ENCODE measurements around the gene LMBRD2.
A peak's percentile ranks its signal among the peaks of the same experiment; 100 is the strongest.
"Not testable (repeated sequence)": the region's sequence is repeated elsewhere in the genome, so short reads cannot be mapped to it uniquely, and the experiment has no call there.

The LMBRD2 gene

DNA sequence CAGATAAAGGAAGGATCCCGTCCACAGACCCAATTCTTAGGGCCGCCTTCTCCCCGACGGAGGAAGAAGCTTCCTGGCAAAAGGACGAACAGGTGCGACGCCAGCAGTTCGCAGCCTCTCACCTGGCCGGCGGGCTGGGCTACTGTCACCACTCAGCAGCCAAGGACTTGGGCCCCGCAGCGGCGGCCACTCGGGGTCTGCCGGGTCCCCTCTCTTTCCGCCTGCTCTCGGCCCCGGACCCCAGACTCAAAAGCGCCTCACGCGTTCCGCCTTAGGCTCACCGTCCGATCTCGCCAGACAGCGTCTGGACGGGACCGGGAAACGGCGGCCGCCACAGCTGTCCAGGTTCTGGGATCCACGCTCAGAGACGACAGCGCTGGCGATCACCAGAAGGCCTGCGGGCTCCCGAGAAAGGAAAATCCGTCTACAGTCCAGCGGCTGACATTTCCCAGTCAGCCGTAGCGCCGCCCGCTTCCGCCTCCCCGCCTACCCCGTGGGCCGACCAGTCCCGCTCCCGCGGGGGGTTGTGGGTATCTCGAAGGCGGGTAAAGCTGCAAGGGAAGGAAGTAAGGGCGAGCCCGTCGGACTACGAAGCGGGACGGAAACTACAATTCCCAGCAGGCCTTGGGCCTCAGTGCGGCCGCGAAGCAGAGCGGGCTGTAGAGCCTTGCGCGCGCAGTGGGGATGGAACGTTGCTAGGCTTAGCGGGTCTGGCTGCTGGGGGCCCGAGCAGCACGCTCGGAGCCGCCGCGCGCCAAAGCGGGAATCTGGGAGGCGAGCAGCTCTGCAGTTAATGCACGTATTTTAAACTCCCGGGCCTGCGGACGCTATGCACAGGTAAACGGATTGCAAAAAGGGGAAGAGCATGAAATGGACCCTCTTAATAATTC lies at the start of gene LMBRD2, which contains the start of gene SKP2:
LMBRD2 (minus strand) TSS at position 454 of the 890 bp plus-strand sequence. CDS start 8,538 bp downstream, outside the sequence.
SKP2 (plus strand) TSS at position 678 of the 890 bp plus-strand sequence; CDS start at position 830, 152 bp downstream.
- Histone ChIP-seq H3K4me3 (ENCODE audit: low read depth, low read length) (peak within 1 kb of the TSS; percentile 96), H3K27ac (ENCODE audit: low read depth, low read length) (no peak within 1 kb of the TSS), H3K79me2 (ENCODE audit: control insufficient read depth, insufficient read depth, low read length, unreplicated experiment) (peaks cover 58% of the 10 kb centered on the region), H3K36me3 (ENCODE audit: insufficient read depth, low read length) (peaks cover 12% of the 10 kb centered on the region; the same call in 1 of the 2 replicates), H3K4me1 (ENCODE audit: control insufficient read depth, insufficient read depth, low read length, unreplicated experiment) (peaks cover 43% of the 10 kb centered on the region), H2AFZ (ENCODE audit: low read length, unreplicated experiment) (peak within 1 kb of the TSS; percentile 99), H3K27me3 (ENCODE audit: insufficient read depth, low read length) (no peaks in the 10 kb centered on the region)

DNA sequence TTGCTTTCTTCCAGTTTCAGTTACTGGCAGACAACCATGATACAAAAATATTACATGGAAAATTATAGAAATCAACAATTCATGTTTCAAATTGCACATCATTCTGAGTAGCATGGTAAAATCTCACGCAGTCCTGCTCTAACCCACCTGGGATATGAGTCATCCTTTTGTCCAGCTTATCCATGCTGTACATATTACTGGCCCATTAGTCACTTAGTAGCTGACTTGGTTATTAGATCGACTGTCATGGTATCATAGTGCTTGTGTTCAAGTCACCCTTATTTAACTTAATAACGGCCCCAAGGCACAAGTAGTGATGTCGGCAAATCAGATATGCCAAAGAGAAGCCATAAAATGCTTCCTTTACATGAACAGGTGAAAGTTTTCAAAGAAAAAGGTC lies 48.8 kb upstream of the LMBRD2 start:
- Histone ChIP-seq H3K4me1 (ENCODE audit: control insufficient read depth, insufficient read depth, low read length, unreplicated experiment) (peaks cover 22% of the 10 kb centered on the region), H2AFZ (ENCODE audit: low read length, unreplicated experiment) (no peak overlapping the region), H3K27ac (ENCODE audit: low read depth, low read length) (no peak overlapping the region), H3K27me3 (ENCODE audit: insufficient read depth, low read length) (no peaks in the 10 kb centered on the region), H3K4me3 (ENCODE audit: low read depth, low read length) (no peak overlapping the region), H3K36me3 (ENCODE audit: insufficient read depth, low read length) (no peaks in the 10 kb centered on the region; the same call in 1 of the 2 replicates), H3K79me2 (ENCODE audit: control insufficient read depth, insufficient read depth, low read length, unreplicated experiment) (no peaks in the 10 kb centered on the region)

GRCh38 chr5:36199620-36200019 lies 47.9 kb upstream of the LMBRD2 start:
- H3K27ac ChIP-seq (ENCODE audit: low read depth, low read length) = no peak overlapping the region
- H2AFZ ChIP-seq (ENCODE audit: low read length, unreplicated experiment) = no peak overlapping the region
- no peak overlapping the region for H3K4me3 ChIP-seq (ENCODE audit: low read depth, low read length)
- peaks cover 6% of the 10 kb centered on the region for H3K36me3 ChIP-seq (ENCODE audit: insufficient read depth, low read length)
- H3K4me1 ChIP-seq (ENCODE audit: control insufficient read depth, insufficient read depth, low read length, unreplicated experiment) = peaks cover 22% of the 10 kb centered on the region
- no peaks in the 10 kb centered on the region for H3K27me3 ChIP-seq (ENCODE audit: insufficient read depth, low read length)
- H3K79me2 ChIP-seq (ENCODE audit: control insufficient read depth, insufficient read depth, low read length, unreplicated experiment) = no peaks in the 10 kb centered on the region

DNA sequence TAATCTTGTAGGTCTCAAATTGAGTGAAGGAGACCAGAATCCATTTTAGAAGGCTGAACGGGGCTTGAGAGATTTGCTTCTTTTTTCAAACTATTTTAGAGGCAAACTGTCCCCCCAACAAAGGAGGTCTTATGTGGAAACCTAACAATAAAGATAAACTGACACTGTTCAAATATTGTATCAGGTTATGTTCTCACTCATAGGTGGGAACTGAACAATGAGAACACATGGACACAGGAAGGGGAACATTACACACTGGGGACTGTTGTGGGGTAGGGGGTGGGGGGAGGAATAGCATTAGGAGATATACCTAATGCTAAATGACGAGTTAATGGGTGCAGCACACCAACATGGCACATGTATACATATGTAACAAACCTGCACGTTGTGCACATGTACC lies 47.1 kb upstream of the LMBRD2 start:
- not testable (repeated sequence) for H3K36me3 ChIP-seq (ENCODE audit: insufficient read depth, low read length); H3K27me3 ChIP-seq (ENCODE audit: insufficient read depth, low read length); H3K4me3 ChIP-seq (ENCODE audit: low read depth, low read length); H3K79me2 ChIP-seq (ENCODE audit: control insufficient read depth, insufficient read depth, low read length, unreplicated experiment); H2AFZ ChIP-seq (ENCODE audit: low read length, unreplicated experiment); H3K27ac ChIP-seq (ENCODE audit: low read depth, low read length)
- H3K4me1 ChIP-seq (ENCODE audit: control insufficient read depth, insufficient read depth, low read length, unreplicated experiment) = peaks cover 22% of the 10 kb centered on the region

GRCh38 chr5:36198281-36198680 lies 46.6 kb upstream of the LMBRD2 start:
- Histone ChIP-seq H2AFZ (ENCODE audit: low read length, unreplicated experiment) (no peak overlapping the region), H3K4me3 (ENCODE audit: low read depth, low read length) (no peak overlapping the region), H3K27me3 (ENCODE audit: insufficient read depth, low read length) (no peaks in the 10 kb centered on the region), H3K36me3 (ENCODE audit: insufficient read depth, low read length) (peaks cover 8% of the 10 kb centered on the region), H3K4me1 (ENCODE audit: control insufficient read depth, insufficient read depth, low read length, unreplicated experiment) (peaks cover 22% of the 10 kb centered on the region), H3K27ac (ENCODE audit: low read depth, low read length) (no peak overlapping the region), H3K79me2 (ENCODE audit: control insufficient read depth, insufficient read depth, low read length, unreplicated experiment) (no peaks in the 10 kb centered on the region)

GRCh38 chr5:36193746-36194145 lies 42.1 kb upstream of the LMBRD2 start:
- H3K27ac ChIP-seq (ENCODE audit: low read depth, low read length) = no peak overlapping the region
- no peak overlapping the region for H3K4me3 ChIP-seq (ENCODE audit: low read depth, low read length)
- no peaks in the 10 kb centered on the region for H3K79me2 ChIP-seq (ENCODE audit: control insufficient read depth, insufficient read depth, low read length, unreplicated experiment)
- H3K27me3 ChIP-seq (ENCODE audit: insufficient read depth, low read length) = no peaks in the 10 kb centered on the region
- H3K4me1 ChIP-seq (ENCODE audit: control insufficient read depth, insufficient read depth, low read length, unreplicated experiment) = no peaks in the 10 kb centered on the region
- peaks cover 30% of the 10 kb centered on the region for H3K36me3 ChIP-seq (ENCODE audit: insufficient read depth, low read length)
- no peak overlapping the region for H2AFZ ChIP-seq (ENCODE audit: low read length, unreplicated experiment)

- H3K36me3 ChIP-seq (ENCODE audit: insufficient read depth, low read length) = peaks cover 17% of the 10 kb centered on the region
- not testable (repeated sequence) for H3K4me3 ChIP-seq (ENCODE audit: low read depth, low read length); H3K79me2 ChIP-seq (ENCODE audit: control insufficient read depth, insufficient read depth, low read length, unreplicated experiment); H3K27me3 ChIP-seq (ENCODE audit: insufficient read depth, low read length); H3K4me1 ChIP-seq (ENCODE audit: control insufficient read depth, insufficient read depth, low read length, unreplicated experiment); H3K27ac ChIP-seq (ENCODE audit: low read depth, low read length); H2AFZ ChIP-seq (ENCODE audit: low read length, unreplicated experiment)
These were observed 32.7 kb upstream of the LMBRD2 start for GRCh38 chr5:36184408-36184807.

DNA sequence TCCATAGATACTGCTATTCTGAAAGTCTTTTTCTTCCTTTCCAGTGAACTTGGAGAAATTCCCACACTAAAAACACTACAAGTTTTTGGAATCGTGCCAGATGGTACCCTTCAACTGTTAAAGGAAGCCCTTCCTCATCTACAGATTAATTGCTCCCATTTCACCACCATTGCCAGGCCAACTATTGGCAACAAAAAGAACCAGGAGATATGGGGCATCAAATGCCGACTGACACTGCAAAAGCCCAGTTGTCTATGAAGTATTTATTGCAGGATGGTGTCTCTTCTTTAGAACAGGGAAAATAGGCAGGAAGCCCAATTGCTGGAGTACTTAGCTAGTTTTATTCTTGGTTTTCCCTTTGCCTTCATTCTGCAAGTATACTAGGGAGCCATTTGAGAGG lies 30.1 kb upstream of the LMBRD2 start:
- H3K4me1 ChIP-seq (ENCODE audit: control insufficient read depth, insufficient read depth, low read length, unreplicated experiment) = no peaks in the 10 kb centered on the region
- no peak overlapping the region for H3K27ac ChIP-seq (ENCODE audit: low read depth, low read length)
- H3K79me2 ChIP-seq (ENCODE audit: control insufficient read depth, insufficient read depth, low read length, unreplicated experiment) = no peaks in the 10 kb centered on the region
- H3K4me3 ChIP-seq (ENCODE audit: low read depth, low read length) = no peak overlapping the region
- H2AFZ ChIP-seq (ENCODE audit: low read length, unreplicated experiment) = no peak overlapping the region
- H3K27me3 ChIP-seq (ENCODE audit: insufficient read depth, low read length) = no peaks in the 10 kb centered on the region
- peaks cover 38% of the 10 kb centered on the region for H3K36me3 ChIP-seq (ENCODE audit: insufficient read depth, low read length)

DNA sequence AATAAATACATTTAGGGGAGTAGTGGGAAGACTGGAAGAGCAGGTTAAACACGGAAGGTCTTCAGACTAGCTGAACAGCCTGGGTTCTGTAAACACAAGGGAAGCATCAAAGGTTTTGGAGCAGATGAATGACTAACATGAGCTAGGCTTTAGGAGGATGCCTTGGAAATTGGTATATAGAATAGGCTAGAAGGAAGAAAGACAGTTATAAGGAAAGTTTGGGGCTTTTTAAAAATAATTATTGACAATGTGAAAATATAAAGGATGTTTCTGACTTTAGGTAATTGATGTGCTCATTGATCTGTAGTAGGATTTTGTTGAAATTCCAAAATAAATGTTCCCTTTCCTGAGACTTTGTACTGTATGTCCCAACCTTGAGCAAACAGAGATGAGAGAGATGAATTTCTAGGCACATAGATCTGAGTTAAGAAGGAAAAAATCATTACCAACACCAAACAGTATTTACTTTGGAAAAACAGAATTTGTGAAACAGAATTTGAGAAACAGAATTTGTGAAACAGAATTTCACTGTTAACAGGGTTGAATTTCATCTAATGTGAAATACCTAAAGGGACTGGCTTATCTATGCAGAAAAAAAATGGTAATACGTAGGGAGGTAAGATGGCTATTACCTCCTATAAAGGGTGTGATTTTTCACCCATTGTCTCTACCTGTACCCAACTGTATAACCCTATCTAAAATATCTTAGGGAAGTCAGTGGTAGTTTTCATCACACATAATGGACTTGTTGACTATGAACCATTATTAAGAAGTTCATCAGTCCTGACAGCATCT lies 29.1 kb upstream of the LMBRD2 start:
- no peaks in the 10 kb centered on the region for H3K4me1 ChIP-seq (ENCODE audit: control insufficient read depth, insufficient read depth, low read length, unreplicated experiment)
- no peak overlapping the region for H2AFZ ChIP-seq (ENCODE audit: low read length, unreplicated experiment)
- H3K4me3 ChIP-seq (ENCODE audit: low read depth, low read length) = no peak overlapping the region
- no peaks in the 10 kb centered on the region for H3K27me3 ChIP-seq (ENCODE audit: insufficient read depth, low read length)
- H3K27ac ChIP-seq (ENCODE audit: low read depth, low read length) = no peak overlapping the region
- H3K79me2 ChIP-seq (ENCODE audit: control insufficient read depth, insufficient read depth, low read length, unreplicated experiment) = no peaks in the 10 kb centered on the region
- H3K36me3 ChIP-seq (ENCODE audit: insufficient read depth, low read length) = peaks cover 38% of the 10 kb centered on the region

DNA sequence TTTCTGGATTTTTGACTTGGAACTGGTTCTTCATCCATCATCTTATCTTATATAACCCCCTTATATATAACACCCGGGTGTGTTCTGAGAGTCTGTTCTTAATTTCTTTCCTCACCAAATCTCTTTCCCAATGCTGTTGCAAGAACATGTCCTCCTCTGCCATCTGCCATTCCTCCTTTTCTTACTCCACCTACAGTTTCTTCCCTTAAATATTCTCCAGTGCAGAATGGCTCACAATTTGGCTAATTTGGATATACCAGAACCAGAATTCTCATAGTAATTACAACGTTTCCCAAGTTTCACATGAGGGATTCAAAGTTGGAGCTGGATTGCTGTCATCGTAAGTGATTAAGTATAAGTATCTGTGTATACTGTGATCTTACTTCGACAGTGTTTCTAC lies 28.3 kb upstream of the LMBRD2 start:
- H3K27ac ChIP-seq (ENCODE audit: low read depth, low read length) = no peak overlapping the region
- H3K27me3 ChIP-seq (ENCODE audit: insufficient read depth, low read length) = no peaks in the 10 kb centered on the region
- H3K79me2 ChIP-seq (ENCODE audit: control insufficient read depth, insufficient read depth, low read length, unreplicated experiment) = no peaks in the 10 kb centered on the region
- no peak overlapping the region for H3K4me3 ChIP-seq (ENCODE audit: low read depth, low read length)
- no peaks in the 10 kb centered on the region for H3K4me1 ChIP-seq (ENCODE audit: control insufficient read depth, insufficient read depth, low read length, unreplicated experiment)
- peaks cover 38% of the 10 kb centered on the region for H3K36me3 ChIP-seq (ENCODE audit: insufficient read depth, low read length)
- no peak overlapping the region for H2AFZ ChIP-seq (ENCODE audit: low read length, unreplicated experiment)

Data from ACC112 (cell line).